Cardiac fibroblast (primary cell): ENCODE data around the gene CDK19.
A peak's percentile ranks its signal among the peaks of the same experiment; 100 is the strongest.
"Not testable (repeated sequence)": the region's sequence is repeated elsewhere in the genome, so short reads cannot be mapped to it uniquely, and the experiment has no call there.

Experiments used
- DNase-seq, 2 donors: peaks; one replicate each; pipeline versions ENCODE4 v3.0.0 to v3.0.0-alpha.2; 2010; ENCODE audit warnings: low read depth in 2 of 2
- H3K4me3 ChIP-seq, 2 donors: replicated peaks in 1 of 2; 1 replicate in 1 of 2; 2 replicates in 1 of 2; pipeline ENCODE4 v1.5.1; 2011; ENCODE audit warnings: low read depth in 2 of 2, low read length in 2 of 2, mild to moderate bottlenecking in 2 of 2, moderate library complexity in 1 of 2
- TF ChIP-seq, protein P1 (sequence below): IDR thresholded peaks from one replicate; pipeline ENCODE4 v1.5.1; 2011; ENCODE audit warnings: low read depth, mild to moderate bottlenecking, low read length, inconsistent platforms

Gene CDK19

DNA sequence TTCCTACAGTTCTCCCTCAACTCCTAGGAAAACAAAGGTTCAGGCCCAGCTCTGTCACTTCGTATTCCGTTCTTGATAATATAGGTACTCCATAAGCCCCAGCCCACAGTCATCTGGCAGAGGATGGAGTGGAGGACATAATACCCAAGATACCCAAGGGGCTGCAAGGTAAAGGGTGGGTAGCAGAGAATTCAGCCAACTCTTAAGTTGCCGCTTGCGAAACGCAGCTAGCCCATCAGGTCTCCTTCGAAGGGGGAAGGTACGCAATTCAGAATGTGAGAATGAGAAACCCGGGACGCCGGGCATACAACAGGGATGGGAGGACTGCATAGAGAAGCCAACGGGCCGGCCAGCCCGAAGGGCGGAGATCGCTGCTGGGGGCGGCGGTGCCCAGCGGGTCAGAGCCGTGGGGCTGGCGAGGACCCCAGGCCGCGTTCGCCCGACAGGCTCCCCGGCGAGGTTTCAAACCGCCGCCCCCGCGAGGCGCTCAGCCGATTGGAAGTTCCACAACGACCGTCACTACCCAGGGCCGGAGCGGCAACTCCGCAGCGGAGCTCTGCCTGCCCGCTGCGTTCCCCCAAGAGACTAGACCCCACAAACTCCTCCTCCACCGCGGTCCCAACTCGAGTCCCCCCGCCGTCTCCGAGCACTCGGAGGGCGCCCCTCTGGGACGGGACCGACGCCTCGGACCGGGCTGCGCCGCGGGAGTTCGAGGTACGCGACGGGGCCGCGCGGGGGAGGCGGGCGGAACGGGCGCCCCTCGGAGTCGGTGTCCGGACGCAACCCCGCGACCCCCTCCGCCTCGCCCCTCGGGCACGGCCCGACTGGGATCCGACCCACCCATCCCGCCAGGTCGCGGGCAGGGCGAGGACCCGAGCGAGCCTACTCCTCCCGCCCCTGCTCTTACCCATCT is 911 bp downstream of the CDK19 start:
- peak overlapping the region; percentile 93 to 94 for H3K4me3 ChIP-seq
- peak; percentile 51 to 53 for DNase-seq

GRCh38 chr6:110813338-110814101 is 1.7 kb downstream of the CDK19 start:
- TF ChIP-seq, protein P1, sequence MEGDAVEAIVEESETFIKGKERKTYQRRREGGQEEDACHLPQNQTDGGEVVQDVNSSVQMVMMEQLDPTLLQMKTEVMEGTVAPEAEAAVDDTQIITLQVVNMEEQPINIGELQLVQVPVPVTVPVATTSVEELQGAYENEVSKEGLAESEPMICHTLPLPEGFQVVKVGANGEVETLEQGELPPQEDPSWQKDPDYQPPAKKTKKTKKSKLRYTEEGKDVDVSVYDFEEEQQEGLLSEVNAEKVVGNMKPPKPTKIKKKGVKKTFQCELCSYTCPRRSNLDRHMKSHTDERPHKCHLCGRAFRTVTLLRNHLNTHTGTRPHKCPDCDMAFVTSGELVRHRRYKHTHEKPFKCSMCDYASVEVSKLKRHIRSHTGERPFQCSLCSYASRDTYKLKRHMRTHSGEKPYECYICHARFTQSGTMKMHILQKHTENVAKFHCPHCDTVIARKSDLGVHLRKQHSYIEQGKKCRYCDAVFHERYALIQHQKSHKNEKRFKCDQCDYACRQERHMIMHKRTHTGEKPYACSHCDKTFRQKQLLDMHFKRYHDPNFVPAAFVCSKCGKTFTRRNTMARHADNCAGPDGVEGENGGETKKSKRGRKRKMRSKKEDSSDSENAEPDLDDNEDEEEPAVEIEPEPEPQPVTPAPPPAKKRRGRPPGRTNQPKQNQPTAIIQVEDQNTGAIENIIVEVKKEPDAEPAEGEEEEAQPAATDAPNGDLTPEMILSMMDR = no peak
- peak overlapping the region; percentile 93 to 94 for H3K4me3 ChIP-seq
- no peak for DNase-seq

More for the DNA sequence above, 911 bp downstream of the CDK19 start:
- TF ChIP-seq, protein P1 = no peak

DNA sequence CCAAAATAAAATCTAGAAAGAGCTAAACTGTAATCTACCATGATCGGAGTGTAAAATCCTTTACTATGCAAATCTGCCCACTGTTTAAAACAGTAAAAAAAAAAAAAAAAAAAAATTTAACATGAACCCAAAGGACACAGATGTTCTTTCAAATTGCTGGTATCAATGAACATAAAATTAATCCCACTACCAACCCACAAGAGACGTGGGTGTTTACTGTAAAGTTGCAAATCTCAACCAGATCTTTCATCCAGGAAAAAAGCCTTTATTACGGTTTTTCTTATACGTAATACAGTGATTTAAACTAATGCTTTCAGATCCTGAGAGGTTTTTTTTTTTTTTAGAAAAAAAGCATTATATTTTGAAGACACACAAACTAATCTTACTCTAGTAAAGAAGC is 2.5 kb downstream of the CDK19 start:
- TF ChIP-seq, protein P1 = no peak
- H3K4me3 ChIP-seq = no peak overlapping the region
- no peak for DNase-seq

DNA sequence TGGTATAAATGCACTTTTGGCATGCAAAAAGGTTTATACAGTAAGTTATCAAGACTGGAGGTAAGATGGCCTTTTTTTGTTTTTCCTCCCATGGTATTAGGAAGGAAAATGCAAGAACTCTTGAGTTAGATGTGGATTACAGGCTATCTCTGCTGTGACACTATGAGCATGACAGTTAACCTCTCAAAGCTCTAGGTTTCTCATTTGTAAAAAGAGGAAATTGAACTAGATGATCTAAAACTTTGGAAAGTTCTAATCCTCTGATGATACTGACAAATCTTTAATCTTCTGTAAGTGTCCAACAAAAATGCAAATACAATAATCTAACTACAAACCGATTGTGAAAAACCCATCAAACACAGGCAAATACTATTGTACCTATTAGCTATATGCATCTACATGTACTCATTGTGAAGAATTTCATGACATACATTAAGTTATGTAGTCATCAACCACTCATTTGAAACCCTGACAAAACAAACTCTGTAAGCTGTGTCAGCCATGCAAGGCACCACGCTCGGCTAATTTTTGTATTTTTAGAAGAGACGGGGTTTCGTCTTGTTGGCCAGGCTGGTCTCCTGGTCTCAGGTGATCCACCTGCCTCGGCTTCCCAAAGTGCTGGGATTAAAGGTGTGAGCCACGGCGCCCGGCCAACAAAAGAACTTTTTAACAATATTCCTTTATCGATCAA is 4.2 kb downstream of the CDK19 start:
- DNase-seq = no peak
- TF ChIP-seq, protein P1 = no peak
- no peak overlapping the region for H3K4me3 ChIP-seq

DNA sequence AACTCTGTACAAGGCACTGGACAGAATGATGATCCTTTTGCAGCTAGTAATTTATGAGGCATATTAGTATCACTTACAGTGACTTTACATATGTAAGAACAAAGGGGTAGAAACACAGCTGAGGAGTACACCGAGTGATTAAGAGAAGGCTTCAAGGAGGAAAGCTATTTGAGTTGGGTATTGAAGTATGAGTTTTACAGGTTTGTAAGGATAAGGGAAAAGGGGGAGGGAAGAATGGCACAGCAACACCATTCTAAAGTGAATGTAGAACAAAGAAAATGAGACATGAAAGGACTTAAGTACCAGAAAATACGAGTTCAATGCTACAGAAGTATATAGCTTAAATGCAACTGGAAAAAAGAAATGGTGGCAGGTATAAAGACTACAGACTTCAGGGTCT is 5.5 kb downstream of the CDK19 start:
- H3K4me3 ChIP-seq = no peak overlapping the region
- TF ChIP-seq, protein P1 = no peak
- DNase-seq = no peak

GRCh38 chr6:110802175-110802574 is 13.1 kb downstream of the CDK19 start:
- DNase-seq, H3K4me3 ChIP-seq: not testable (repeated sequence)

DNA sequence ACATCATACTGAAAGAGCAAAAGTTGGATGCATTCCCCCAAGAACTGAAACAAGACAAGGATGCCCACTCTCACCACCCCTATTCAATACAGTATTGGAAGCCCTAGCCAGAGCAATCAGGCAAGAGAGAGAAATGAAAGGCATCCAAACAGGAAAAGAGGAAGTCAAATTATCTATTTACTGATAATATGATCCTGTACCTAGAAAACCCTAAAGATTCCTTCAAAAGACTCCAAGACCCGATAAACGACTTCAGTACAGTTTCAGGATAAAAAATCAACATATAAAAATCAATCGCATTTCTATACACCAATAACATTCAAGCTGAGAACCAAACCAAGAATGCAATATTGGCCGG is 14.5 kb downstream of the CDK19 start:
- DNase-seq = no peak
- TF ChIP-seq, protein P1 = no peak
- H3K4me3 ChIP-seq = no peak overlapping the region
